Neural progenitor cell (in vitro differentiated cells): Measurements from ENCODE around the gene HDC. TPM values are rescaled to one million over a fixed set of nuclear protein-coding genes. Genes with fewer than 3 reads are reported as not detected.

ENCODE experiments used
- DNase-seq: peaks from one replicate; pipeline ENCODE4 v3.0.0-alpha.2; 2016; ENCODE audit warnings: low spot score
- H2AFZ ChIP-seq: fragments of 200-600 bp; sonication (generic); replicated peaks from 2 replicates; pipeline ENCODE4 v1.6.1; 2016; ENCODE audit warnings: antibody characterized with exemption
- H3F3A ChIP-seq: fragments of 200-600 bp; sonication (generic); 2 replicates; pipeline ENCODE4 v1.6.1; 2016; ENCODE audit warnings: antibody characterized with exemption, low read depth
- H3K27ac ChIP-seq: fragments of 200-600 bp; sonication (generic); 2 replicates; pipeline ENCODE4 v1.5.1; 2016; ENCODE audit warnings: mild to moderate bottlenecking
- H3K27me3 ChIP-seq: fragments of 200-600 bp; sonication (generic); 2 replicates; pipeline ENCODE4 v1.6.1; 2016; ENCODE audit warnings: mild to moderate bottlenecking, moderate library complexity
- H3K36me3 ChIP-seq: fragments of 200-600 bp; sonication (generic); 2 replicates; pipeline ENCODE4 v1.5.1; 2016
- H3K4me1 ChIP-seq: fragments of 200-600 bp; sonication (generic); 2 replicates; pipeline ENCODE4 v1.6.1; 2016; ENCODE audit warnings: mixed run types
- H3K4me2 ChIP-seq: fragments of 200-600 bp; sonication (generic); 2 replicates; pipeline ENCODE4 v1.6.1; 2016
- H3K4me3 ChIP-seq: fragments of 200-600 bp; sonication (generic); 2 replicates; pipeline ENCODE4 v1.5.1; 2016
- H3K79me2 ChIP-seq: fragments of 200-600 bp; sonication (generic); 2 replicates; pipeline ENCODE4 v1.6.1; 2016; ENCODE audit warnings: low read depth
- H3K9ac ChIP-seq: fragments of 200-600 bp; sonication (generic); 2 replicates; pipeline ENCODE4 v1.6.1; 2016
- H3K9me3 ChIP-seq: fragments of 200-600 bp; sonication (generic); 2 replicates; pipeline ENCODE4 v1.5.1; 2016; ENCODE audit warnings: low read depth
- H4K20me1 ChIP-seq: fragments of 200-600 bp; sonication (generic); 2 replicates; pipeline ENCODE4 v1.6.1; 2016; ENCODE audit warnings: low read depth
- H3K27ac Mint-ChIP-seq: 3 replicates; pipeline ENCODE4 v1.8.0; 2021; ENCODE audit warnings: mixed read lengths
- H3K27me3 Mint-ChIP-seq: 2 replicates; pipeline ENCODE4 v1.8.0; 2022; ENCODE audit warnings: low read depth, mild to moderate bottlenecking, inconsistent platforms, moderate library complexity, mixed read lengths; ENCODE audit not compliant: insufficient read depth
- H3K36me3 Mint-ChIP-seq: 3 replicates; pipeline ENCODE4 v1.8.0; 2021; ENCODE audit warnings: mixed read lengths
- H3K4me1 Mint-ChIP-seq: 3 replicates; pipeline ENCODE4 v1.8.0; 2021; ENCODE audit warnings: mixed read lengths
- H3K4me3 Mint-ChIP-seq: 3 replicates; pipeline ENCODE4 v1.8.0; 2021; ENCODE audit warnings: mild to moderate bottlenecking, moderate library complexity, mixed read lengths
- H3K9me3 Mint-ChIP-seq: 3 replicates; pipeline ENCODE4 v1.8.0; 2020; ENCODE audit warnings: mixed read lengths
- CTCF ChIP-seq: fragments of 200-600 bp; sonication (generic); IDR thresholded peaks from 2 replicates; pipeline ENCODE4 v1.5.1; 2017; ENCODE audit warnings: antibody characterized with exemption, mild to moderate bottlenecking
- EZH2 ChIP-seq: fragments of 200-600 bp; sonication (generic); IDR thresholded peaks from 2 replicates; pipeline ENCODE4 v1.6.1; 2017; ENCODE audit warnings: antibody characterized with exemption, mild to moderate bottlenecking, moderate library complexity
- EZH2phosphoT487 ChIP-seq: fragments of 200-600 bp; sonication (generic); IDR thresholded peaks from 2 replicates; pipeline ENCODE4 v1.6.1; 2017; ENCODE audit warnings: antibody characterized with exemption
- total RNA-seq: library from RNA; depleted of rRNA; stranded (reverse); fragments of >200 nt; gene quantifications from 2 replicates; pipeline ENCODE4 v1.2.3, GENCODE V29; 2015; ENCODE audit warnings: low replicate concordance

Gene HDC
- total RNA-seq, 1 donor from 2014 or later = not detected

DNA sequence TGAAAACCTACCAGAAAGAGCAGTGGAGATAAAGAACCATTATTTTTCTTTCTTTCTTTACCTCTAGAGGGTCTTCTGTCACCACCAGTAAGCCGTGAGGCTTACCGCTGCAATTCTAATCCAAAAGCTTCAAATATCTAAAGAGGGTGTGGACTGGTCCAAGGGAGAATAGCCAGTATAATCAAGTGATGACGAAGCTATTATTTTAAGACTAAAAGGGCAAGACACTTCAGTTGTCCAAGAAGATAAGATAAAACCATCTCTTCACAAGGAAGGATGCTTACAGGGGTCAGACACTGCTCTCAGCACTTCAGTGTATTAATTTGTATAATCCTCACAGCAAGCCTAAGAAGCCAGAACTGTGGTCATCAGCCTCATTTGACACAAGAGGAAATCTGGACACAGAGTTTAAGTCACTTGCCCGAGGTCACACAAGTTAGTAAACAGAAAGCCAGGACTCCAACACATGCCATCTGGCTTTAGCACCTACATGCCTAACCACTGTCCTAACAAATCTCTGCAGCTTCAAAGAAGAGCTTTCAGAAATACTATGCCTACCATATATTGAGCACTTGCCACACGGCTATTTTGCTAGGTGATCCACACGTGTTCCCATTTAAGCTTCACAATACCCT is 14.6 kb downstream of the HDC start:
- H3K4me2 ChIP-seq = no peak overlapping the region
- no peak overlapping the region for H3K27ac Mint-ChIP-seq
- no peak overlapping the region for H3K9ac ChIP-seq
- peaks cover 2% of the 10 kb centered on the region for H3K9me3 Mint-ChIP-seq
- H3K36me3 Mint-ChIP-seq = no peaks in the 10 kb centered on the region
- H3K36me3 ChIP-seq = no peaks in the 10 kb centered on the region
- peaks cover 4% of the 10 kb centered on the region for H3K4me1 Mint-ChIP-seq
- H3K4me1 ChIP-seq = no peaks in the 10 kb centered on the region
- no peak for TF ChIP-seq EZH2phosphoT487
- TF ChIP-seq CTCF = no peak
- TF ChIP-seq EZH2 = no peak
- no peak overlapping the region for H3K4me3 ChIP-seq
- no peak overlapping the region for H3K27ac ChIP-seq
- no peaks in the 10 kb centered on the region for H4K20me1 ChIP-seq
- no peak overlapping the region for H3K4me3 Mint-ChIP-seq
- H3K79me2 ChIP-seq = no peaks in the 10 kb centered on the region
- DNase-seq = no peak
- no peaks in the 10 kb centered on the region for H3K27me3 ChIP-seq
- peaks cover 7% of the 10 kb centered on the region for H3K27me3 Mint-ChIP-seq
- H3F3A ChIP-seq = no peaks in the 10 kb centered on the region
- no peak overlapping the region for H2AFZ ChIP-seq
- no peaks in the 10 kb centered on the region for H3K9me3 ChIP-seq

DNA sequence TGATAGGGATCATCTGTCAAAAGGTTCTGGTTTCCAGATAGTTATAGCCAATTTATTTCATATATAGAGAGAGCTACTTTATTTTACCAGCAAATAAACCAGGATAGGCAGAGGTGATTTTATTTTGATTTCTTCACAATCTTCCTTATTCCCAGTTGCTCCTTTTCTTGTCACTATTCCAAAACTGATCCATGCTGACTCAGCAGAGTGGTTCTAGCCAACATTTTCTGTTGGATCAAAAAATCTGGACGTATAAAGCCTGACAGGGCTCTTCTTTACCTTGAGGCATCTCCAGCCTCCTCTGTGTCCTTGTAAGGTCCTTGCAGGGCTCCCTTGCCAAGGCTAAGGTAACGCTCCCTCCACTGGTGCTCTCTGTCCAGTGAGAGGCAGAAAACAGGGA is 15.8 kb downstream of the HDC start:
- no peak for DNase-seq
- H3K9ac ChIP-seq = no peak overlapping the region
- peaks cover 2% of the 10 kb centered on the region for H3K9me3 Mint-ChIP-seq
- H3K27ac Mint-ChIP-seq = no peak overlapping the region
- H3K4me3 ChIP-seq = no peak overlapping the region
- H2AFZ ChIP-seq = no peak overlapping the region
- no peak overlapping the region for H3K27ac ChIP-seq
- TF ChIP-seq EZH2 = no peak
- TF ChIP-seq CTCF = no peak
- no peak for TF ChIP-seq EZH2phosphoT487
- H3K9me3 ChIP-seq = no peaks in the 10 kb centered on the region
- no peaks in the 10 kb centered on the region for H4K20me1 ChIP-seq
- H3K36me3 Mint-ChIP-seq = no peaks in the 10 kb centered on the region
- peaks cover 7% of the 10 kb centered on the region for H3K27me3 Mint-ChIP-seq
- H3F3A ChIP-seq = no peaks in the 10 kb centered on the region
- no peak overlapping the region for H3K4me2 ChIP-seq
- no peaks in the 10 kb centered on the region for H3K4me1 ChIP-seq
- H3K79me2 ChIP-seq = no peaks in the 10 kb centered on the region
- H3K27me3 ChIP-seq = no peaks in the 10 kb centered on the region
- H3K36me3 ChIP-seq = no peaks in the 10 kb centered on the region
- H3K4me1 Mint-ChIP-seq = peaks cover 4% of the 10 kb centered on the region
- no peak overlapping the region for H3K4me3 Mint-ChIP-seq

- Histone ChIP-seq H3K4me2 (no peak overlapping the region), H3K79me2 (no peaks in the 10 kb centered on the region), H3F3A (no peaks in the 10 kb centered on the region), H3K4me3 (no peak overlapping the region), H3K4me1 (no peaks in the 10 kb centered on the region), H4K20me1 (no peaks in the 10 kb centered on the region), H3K27ac (no peak overlapping the region), H3K27me3 (no peaks in the 10 kb centered on the region), H3K36me3 (no peaks in the 10 kb centered on the region), H3K9me3 (no peaks in the 10 kb centered on the region), H3K9ac (no peak overlapping the region), H2AFZ (no peak overlapping the region)
- H3K4me1 Mint-ChIP-seq = peaks cover 1% of the 10 kb centered on the region
- H3K27me3 Mint-ChIP-seq = peaks cover 5% of the 10 kb centered on the region
- no peaks in the 10 kb centered on the region for H3K36me3 Mint-ChIP-seq
- no peak overlapping the region for H3K27ac Mint-ChIP-seq
- TF ChIP-seq EZH2 = no peak
- TF ChIP-seq EZH2phosphoT487 = no peak
- no peak for TF ChIP-seq CTCF
- no peak overlapping the region for H3K4me3 Mint-ChIP-seq
- no peak for DNase-seq
- peaks cover 2% of the 10 kb centered on the region for H3K9me3 Mint-ChIP-seq
Measured at GRCh38 chr15:50248994-50249582, 16.4 kb downstream of the HDC start.
